GM18502 (cell line): ENCODE results near the gene KCNK1.

ENCODE experiments used
- ATAC-seq: cut with Tn5 transposase; IDR thresholded peaks from one replicate; pipeline ENCODE4 v1.9.1; 2021; ENCODE audit warnings: mild to moderate bottlenecking; ENCODE audit not compliant: unreplicated experiment, poor library complexity

KCNK1 gene

DNA sequence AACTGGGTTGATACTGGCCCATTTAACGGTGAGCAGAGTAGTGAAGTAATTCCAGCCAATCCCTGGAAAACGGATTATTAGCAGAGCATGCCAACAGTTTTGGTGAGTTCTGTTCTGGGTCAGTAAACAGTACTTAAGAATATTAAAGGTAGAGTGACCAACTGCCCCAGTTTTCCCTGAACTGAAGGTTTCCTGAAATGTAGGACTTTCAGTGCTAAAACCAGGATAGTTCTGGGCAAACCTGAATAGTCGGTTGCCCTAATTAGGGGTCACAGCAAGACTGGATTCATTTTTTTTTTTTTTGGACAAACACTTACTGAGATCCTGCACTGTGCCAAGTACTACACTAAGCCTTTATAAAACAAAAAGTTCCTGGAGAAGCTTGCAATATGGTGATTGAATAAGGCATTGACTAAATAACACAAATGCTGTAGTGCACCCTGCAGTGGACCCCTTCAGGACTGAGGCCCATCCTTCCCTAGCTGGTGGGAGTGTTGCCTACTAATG is 75.9 kb downstream of the KCNK1 start:
- ATAC-seq = no peak

DNA sequence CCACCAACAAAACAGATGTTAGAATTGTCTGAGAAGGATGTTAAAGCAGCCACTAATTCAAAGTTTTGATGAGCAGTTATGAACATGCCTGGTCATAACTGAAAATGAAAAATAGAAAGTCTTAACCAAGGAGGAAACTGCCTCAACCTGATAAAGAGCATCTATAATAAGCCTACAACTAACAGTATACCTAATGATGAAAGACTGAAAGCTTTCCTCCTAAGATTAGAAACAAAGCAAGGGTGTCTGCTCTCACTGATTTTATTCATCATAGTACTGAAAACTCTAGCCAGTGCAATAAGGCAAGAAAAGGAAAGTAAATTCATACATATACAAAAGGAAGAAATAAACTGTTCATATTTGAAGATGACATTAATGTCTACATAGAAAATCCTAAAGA is 82.0 kb downstream of the KCNK1 start:
- ATAC-seq = no peak

- ATAC-seq = no peak
These were observed 86.4 kb downstream of the KCNK1 start for GRCh38 chr1:233700338-233700737.

DNA sequence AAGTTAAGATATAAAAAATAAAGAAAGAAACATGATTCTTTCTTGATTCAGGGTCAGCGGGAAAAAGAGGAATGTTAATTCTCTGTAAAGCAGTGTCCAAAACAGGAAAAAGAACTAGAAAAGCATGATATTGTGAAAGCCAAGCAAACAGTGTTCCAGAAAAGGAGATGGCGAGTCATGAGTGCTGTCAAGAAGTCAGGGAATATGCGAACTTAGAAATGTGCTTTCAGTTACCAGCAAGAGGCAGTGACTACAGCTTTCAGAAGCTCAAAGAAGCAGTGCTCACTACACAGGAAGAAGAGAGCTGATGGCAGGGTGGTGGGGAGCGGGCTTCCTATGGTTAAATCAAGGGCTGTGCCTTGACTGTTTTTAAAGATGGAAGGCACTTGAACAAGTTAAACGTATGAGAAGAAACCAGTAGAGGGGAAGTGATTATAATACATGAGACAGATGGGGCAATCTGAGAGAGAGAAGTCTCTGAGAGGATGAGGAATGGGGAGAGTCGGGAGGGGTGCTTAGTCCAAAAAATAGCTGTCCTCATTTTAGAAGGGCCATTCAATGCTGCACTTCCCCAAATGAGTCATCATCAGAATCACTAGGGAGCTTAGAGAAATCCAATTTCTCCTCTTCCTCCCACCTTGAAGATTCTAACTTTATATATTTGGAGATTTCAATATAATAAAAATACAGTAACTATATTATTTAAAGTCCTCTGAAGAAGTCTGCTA is 90.4 kb downstream of the KCNK1 start:
- no peak for ATAC-seq

- no peak for ATAC-seq
These were observed 91.2 kb downstream of the KCNK1 start for GRCh38 chr1:233704898-233705723.

GRCh38 chr1:233707153-233707879 is 93.4 kb downstream of the KCNK1 start:
- ATAC-seq = no peak

DNA sequence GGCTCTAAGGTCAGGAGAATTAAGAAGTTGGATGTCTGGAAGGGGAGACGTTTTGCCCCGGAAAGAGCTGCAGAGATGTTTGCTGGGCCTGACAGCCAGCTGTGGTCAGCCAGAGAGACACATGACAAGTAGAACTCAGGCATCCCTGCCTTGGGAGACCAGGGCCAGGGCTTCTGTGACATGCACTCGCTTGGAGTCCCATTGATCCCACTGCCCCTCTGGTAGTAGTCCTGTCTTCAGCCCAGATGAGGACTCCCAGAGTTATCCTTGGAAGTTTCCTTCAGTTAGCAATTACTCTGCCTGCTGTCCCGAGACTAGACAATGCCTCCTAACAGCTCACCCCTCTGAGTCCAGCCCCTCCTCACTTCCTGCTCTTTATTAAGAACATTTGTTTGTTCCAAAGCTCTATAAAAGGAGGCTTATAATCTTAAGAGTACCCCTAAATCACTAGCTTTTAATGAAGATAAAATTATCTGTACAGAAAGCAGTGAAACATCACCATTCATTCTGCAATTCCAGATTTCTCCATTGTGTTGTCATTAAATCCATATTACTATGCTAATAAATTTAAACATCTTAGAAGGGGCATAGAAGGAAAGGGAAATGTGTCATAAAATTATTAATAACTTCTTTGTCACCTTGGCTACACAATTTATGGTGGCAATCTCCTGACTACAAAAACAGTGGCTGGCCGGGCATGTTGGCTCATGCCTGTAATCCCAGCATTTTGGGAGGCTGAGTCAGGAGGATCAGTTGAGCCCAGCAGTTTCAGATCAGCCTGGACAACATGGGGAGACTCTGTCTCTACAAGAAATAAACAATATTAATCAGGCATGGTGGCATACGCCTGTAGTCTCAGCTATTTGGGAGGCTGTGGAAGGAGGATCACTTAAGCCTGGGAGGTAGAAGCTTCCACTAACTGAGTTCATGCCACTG is 94.2 kb downstream of the KCNK1 start:
- no peak for ATAC-seq

- ATAC-seq = no peak
These were observed 96.1 kb downstream of the KCNK1 start for GRCh38 chr1:233710031-233710430.

GRCh38 chr1:233710507-233710906 is 96.6 kb downstream of the KCNK1 start:
- no peak for ATAC-seq

DNA sequence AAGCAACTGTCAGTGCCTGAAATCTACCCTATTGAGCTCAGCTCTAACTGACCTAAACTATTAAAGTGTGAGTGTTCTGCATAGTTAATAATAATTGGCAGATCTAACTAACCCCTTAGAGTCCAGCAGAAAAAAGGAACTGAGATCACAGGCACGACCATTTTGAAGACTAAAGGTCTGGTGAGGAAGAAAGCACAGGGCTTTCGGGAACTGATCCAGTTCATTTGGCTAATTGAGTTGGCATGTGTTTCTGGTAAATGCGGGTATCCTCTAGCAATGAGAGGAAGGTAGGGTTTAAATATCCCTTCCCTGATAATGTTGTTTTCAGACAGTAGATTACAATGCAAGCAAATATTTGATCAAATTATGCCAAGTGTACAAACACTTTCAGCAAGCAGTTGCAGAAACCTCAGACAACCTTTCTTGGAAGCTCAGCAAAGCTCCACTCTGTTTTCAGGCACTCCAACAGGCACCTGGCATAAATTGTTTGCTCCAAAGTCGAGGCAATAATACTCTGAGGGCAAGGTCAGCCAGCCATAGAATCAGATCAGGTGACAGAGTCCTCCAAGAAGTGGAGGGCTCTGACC is 100.8 kb downstream of the KCNK1 start:
- no peak for ATAC-seq

DNA sequence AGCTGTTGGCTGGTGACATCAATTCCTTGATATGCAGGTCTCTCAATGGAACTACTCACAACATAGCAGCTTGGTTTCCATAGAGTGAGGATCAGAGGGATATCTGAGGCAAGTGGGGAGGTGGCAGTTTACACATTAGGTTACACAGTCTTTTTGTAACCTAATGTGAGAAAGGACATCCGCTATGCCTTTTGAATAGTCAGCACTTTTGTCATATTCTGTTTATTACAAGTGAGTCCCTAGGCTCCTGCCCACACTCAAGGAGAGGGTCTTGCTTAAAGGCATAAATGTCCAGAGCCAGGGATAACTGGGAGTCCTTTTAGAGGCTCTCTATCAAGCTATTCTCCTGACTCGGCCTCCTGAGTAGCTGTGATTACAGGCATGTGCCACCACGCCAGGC is 104.2 kb downstream of the KCNK1 start:
- ATAC-seq = no peak

GRCh38 chr1:233719655-233720341 is 105.9 kb downstream of the KCNK1 start:
- ATAC-seq = no peak

DNA sequence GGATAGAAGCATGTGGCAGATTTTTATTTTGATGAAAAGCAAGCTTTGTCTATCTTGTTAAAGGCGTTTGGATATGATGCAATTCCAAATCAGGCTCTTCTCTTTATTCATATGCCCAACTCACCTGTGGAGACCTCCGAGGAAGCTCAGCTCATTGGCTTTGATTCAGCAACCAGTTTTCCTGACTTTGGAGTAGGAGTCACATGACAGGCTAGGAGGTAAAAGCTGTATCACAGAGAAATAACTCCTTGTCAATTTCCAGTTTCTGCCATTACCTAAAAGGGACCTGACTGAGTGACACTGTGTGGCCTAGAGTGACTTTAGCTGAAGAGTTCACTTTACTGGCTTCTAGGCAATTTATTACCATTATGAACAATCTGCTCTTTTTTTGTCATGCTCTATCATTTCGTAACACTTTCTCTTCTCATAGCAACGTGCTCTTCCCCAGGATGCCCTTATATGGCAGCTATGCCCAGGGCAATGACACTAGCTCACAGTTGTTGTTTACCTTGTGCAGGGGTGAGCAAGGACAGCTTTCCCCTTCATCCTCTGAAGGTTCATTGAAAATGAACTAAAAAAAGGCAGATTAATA is 107.2 kb downstream of the KCNK1 start:
- ATAC-seq = no peak
